Measurements from ENCODE around the gene BLOC1S2. TPM values are rescaled to one million over a fixed set of nuclear protein-coding genes. Genes with fewer than 3 reads are reported as not detected.

The BLOC1S2 gene
- total RNA-seq, 1 donor from 2014 or later = 93.9 TPM

- H2AFZ ChIP-seq (ENCODE audit: low read depth, low read length) = no peak overlapping the region
- no peaks in the 10 kb centered on the region for H3K36me3 ChIP-seq (ENCODE audit: insufficient read depth, low read length)
- no peak overlapping the region for H3K27ac Mint-ChIP-seq (ENCODE audit: unreplicated experiment)
- no peaks in the 10 kb centered on the region for H3K4me1 ChIP-seq (ENCODE audit: insufficient read depth, low read length)
- no peak for TF ChIP-seq EZH2 (IDR thresholded peaks at IDR 0.05; ENCODE audit: insufficient read depth, low read length)
- no peak overlapping the region for H3K4me3 Mint-ChIP-seq (ENCODE audit: unreplicated experiment)
- H3K9ac ChIP-seq (ENCODE audit: low read length) = no peak overlapping the region
- peaks cover 58% of the 10 kb centered on the region for H3K27me3 Mint-ChIP-seq (ENCODE audit: low read depth, unreplicated experiment)
- H3K36me3 Mint-ChIP-seq (ENCODE audit: low read depth, unreplicated experiment) = no peaks in the 10 kb centered on the region
- no peak overlapping the region for H3K4me3 ChIP-seq (ENCODE audit: insufficient read depth, low read depth, low read length)
- DNase-seq (ENCODE audit: low read depth) (no peak), FAIRE-seq (no peak)
- no peaks in the 10 kb centered on the region for H3K79me2 ChIP-seq (ENCODE audit: insufficient read depth, low read length)
- H4K20me1 ChIP-seq (ENCODE audit: insufficient read depth, low read length) = no peaks in the 10 kb centered on the region
- no peak overlapping the region for H3K27ac ChIP-seq (ENCODE audit: low read depth, low read length)
- no peaks in the 10 kb centered on the region for H3K9me3 Mint-ChIP-seq (ENCODE audit: unreplicated experiment)
- H3K4me2 ChIP-seq (ENCODE audit: low read length) = no peak overlapping the region
- no peaks in the 10 kb centered on the region for H3K4me1 Mint-ChIP-seq (ENCODE audit: low read depth, unreplicated experiment)
- H3K9me3 ChIP-seq (ENCODE audit: insufficient read depth, low read depth, low read length) = no peaks in the 10 kb centered on the region
- H3K27me3 ChIP-seq (ENCODE audit: insufficient read depth, low read length) = peaks cover 41% of the 10 kb centered on the region
Observed at GRCh38 chr10:100328198-100328597, 41.7 kb upstream of the BLOC1S2 start.

- no peak overlapping the region for H3K27ac Mint-ChIP-seq (ENCODE audit: unreplicated experiment)
- FAIRE-seq (no peak), DNase-seq (ENCODE audit: low read depth) (no peak)
- no peak overlapping the region for H3K4me2 ChIP-seq (ENCODE audit: low read length)
- no peaks in the 10 kb centered on the region for H3K36me3 ChIP-seq (ENCODE audit: insufficient read depth, low read length)
- peaks cover 52% of the 10 kb centered on the region for H3K27me3 Mint-ChIP-seq (ENCODE audit: low read depth, unreplicated experiment)
- no peaks in the 10 kb centered on the region for H3K9me3 ChIP-seq (ENCODE audit: insufficient read depth, low read depth, low read length)
- H3K27ac ChIP-seq (ENCODE audit: low read depth, low read length) = no peak overlapping the region
- H2AFZ ChIP-seq (ENCODE audit: low read depth, low read length) = no peak overlapping the region
- TF ChIP-seq CTCF (IDR thresholded peaks at IDR 0.05; ENCODE audit: insufficient read depth, low read depth, low read length) (no peak), EZH2 (IDR thresholded peaks at IDR 0.05; ENCODE audit: insufficient read depth, low read length) (no peak)
- peaks cover 39% of the 10 kb centered on the region for H3K27me3 ChIP-seq (ENCODE audit: insufficient read depth, low read length)
- H4K20me1 ChIP-seq (ENCODE audit: insufficient read depth, low read length) = no peaks in the 10 kb centered on the region
- no peaks in the 10 kb centered on the region for H3K36me3 Mint-ChIP-seq (ENCODE audit: low read depth, unreplicated experiment)
- H3K4me1 ChIP-seq (ENCODE audit: insufficient read depth, low read length) = no peaks in the 10 kb centered on the region
- H3K4me3 Mint-ChIP-seq (ENCODE audit: unreplicated experiment) = no peak overlapping the region
- H3K4me3 ChIP-seq (ENCODE audit: insufficient read depth, low read depth, low read length) = no peak overlapping the region
- H3K4me1 Mint-ChIP-seq (ENCODE audit: low read depth, unreplicated experiment) = no peaks in the 10 kb centered on the region
- no peak overlapping the region for H3K9ac ChIP-seq (ENCODE audit: low read length)
- no peaks in the 10 kb centered on the region for H3K9me3 Mint-ChIP-seq (ENCODE audit: unreplicated experiment)
- no peaks in the 10 kb centered on the region for H3K79me2 ChIP-seq (ENCODE audit: insufficient read depth, low read length)
Observed at GRCh38 chr10:100327718-100328009, 41.2 kb upstream of the BLOC1S2 start.

GRCh38 chr10:100327007-100327717 lies 40.7 kb upstream of the BLOC1S2 start:
- Mint-ChIP-seq H3K27me3 (ENCODE audit: low read depth, unreplicated experiment) (peaks cover 52% of the 10 kb centered on the region), H3K36me3 (ENCODE audit: low read depth, unreplicated experiment) (no peaks in the 10 kb centered on the region), H3K27ac (ENCODE audit: unreplicated experiment) (no peak overlapping the region), H3K9me3 (ENCODE audit: unreplicated experiment) (no peaks in the 10 kb centered on the region), H3K4me3 (ENCODE audit: unreplicated experiment) (no peak overlapping the region), H3K4me1 (ENCODE audit: low read depth, unreplicated experiment) (no peaks in the 10 kb centered on the region)
- TF ChIP-seq EZH2 (IDR thresholded peaks at IDR 0.05; ENCODE audit: insufficient read depth, low read length) = no peak
- TF ChIP-seq CTCF (IDR thresholded peaks at IDR 0.05; ENCODE audit: insufficient read depth, low read depth, low read length) = no peak
- Histone ChIP-seq H3K4me2 (ENCODE audit: low read length) (no peak overlapping the region), H3K9me3 (ENCODE audit: insufficient read depth, low read depth, low read length) (no peaks in the 10 kb centered on the region), H3K27me3 (ENCODE audit: insufficient read depth, low read length) (peaks cover 39% of the 10 kb centered on the region), H2AFZ (ENCODE audit: low read depth, low read length) (no peak overlapping the region), H3K4me3 (ENCODE audit: insufficient read depth, low read depth, low read length) (no peak overlapping the region), H4K20me1 (ENCODE audit: insufficient read depth, low read length) (no peaks in the 10 kb centered on the region), H3K36me3 (ENCODE audit: insufficient read depth, low read length) (no peaks in the 10 kb centered on the region), H3K9ac (ENCODE audit: low read length) (no peak overlapping the region), H3K79me2 (ENCODE audit: insufficient read depth, low read length) (no peaks in the 10 kb centered on the region), H3K4me1 (ENCODE audit: insufficient read depth, low read length) (no peaks in the 10 kb centered on the region), H3K27ac (ENCODE audit: low read depth, low read length) (no peak overlapping the region)
- FAIRE-seq (no peak), DNase-seq (ENCODE audit: low read depth) (peak; percentile 22)

Measured in astrocyte (in vitro differentiated cells and primary cell).